MCF 10A (cell line): ENCODE results near the gene BMPER. TPM values are rescaled to one million over a fixed set of nuclear protein-coding genes. Genes with fewer than 3 reads are reported as not detected.

Source experiments
- BruUV-seq: library from RNA; stranded (reverse); fragments of 400-500 nt; replicated peaks from 2 replicates; lab custom pipeline; 2021; lab: Mats Ljungman, UMichigan
- CTCF ChIA-PET: fragments of 300-600 bp; sonication (Branson Sonifier 250); formaldehyde crosslinking; extraction: SDS; loops from one replicate; lab custom pipeline; 2021; ENCODE audit warnings: antibody characterized with exemption, inconsistent platforms; lab: Yijun Ruan, JAX
- POLR2A ChIA-PET: fragments of 300-600, 350-650 bp; sonication (Branson Sonifier 250); formaldehyde crosslinking; extraction: SDS; loops from one replicate; lab custom pipeline; 2020; ENCODE audit warnings: antibody characterized with exemption, inconsistent platforms; lab: Yijun Ruan, JAX
- DNase-seq: peaks from one replicate; pipeline ENCODE4 v3.0.0-alpha.2; 2018; ENCODE audit not compliant: unreplicated experiment
- H3K27ac Mint-ChIP-seq: one replicate; pipeline ENCODE4 v1.8.0; 2022; ENCODE audit warnings: mild to moderate bottlenecking, low read depth, mixed read lengths; ENCODE audit not compliant: unreplicated experiment
- H3K27me3 Mint-ChIP-seq: one replicate; pipeline ENCODE4 v1.8.0; 2022; ENCODE audit warnings: mixed read lengths; ENCODE audit not compliant: insufficient read depth, unreplicated experiment
- H3K36me3 Mint-ChIP-seq: one replicate; pipeline ENCODE4 v1.8.0; 2022; ENCODE audit warnings: mild to moderate bottlenecking, moderate library complexity, mixed read lengths; ENCODE audit not compliant: insufficient read depth, unreplicated experiment
- H3K4me1 Mint-ChIP-seq: one replicate; pipeline ENCODE4 v1.8.0; 2022; ENCODE audit warnings: mixed read lengths; ENCODE audit not compliant: insufficient read depth, unreplicated experiment
- H3K4me3 Mint-ChIP-seq: one replicate; pipeline ENCODE4 v1.8.0; 2022; ENCODE audit warnings: mild to moderate bottlenecking, moderate library complexity, mixed read lengths; ENCODE audit not compliant: unreplicated experiment
- H3K9me3 Mint-ChIP-seq: one replicate; pipeline ENCODE4 v1.8.0; 2022; ENCODE audit warnings: mixed read lengths; ENCODE audit not compliant: unreplicated experiment
- intact Hi-C: fragments of 100-400 bp; cut with micrococcal nuclease; formaldehyde crosslinking; loops from 2 replicates; pipeline ENCODE4 v1.14.1; 2022
- total RNA-seq: library from RNA; stranded (reverse); gene quantifications from 2 replicates; pipeline ENCODE4 v1.2.3, GENCODE V29; 2022
- TF ChIP-seq, protein P1 (sequence below): fragments of 200-600 bp; IDR thresholded peaks from one replicate; pipeline ENCODE4 v1.8.0; 2022; ENCODE audit warnings: antibody characterized with exemption, mild to moderate bottlenecking; ENCODE audit not compliant: unreplicated experiment

BMPER gene
- total RNA-seq, 1 experiment from 2014 or later: 0.40 TPM

DNA sequence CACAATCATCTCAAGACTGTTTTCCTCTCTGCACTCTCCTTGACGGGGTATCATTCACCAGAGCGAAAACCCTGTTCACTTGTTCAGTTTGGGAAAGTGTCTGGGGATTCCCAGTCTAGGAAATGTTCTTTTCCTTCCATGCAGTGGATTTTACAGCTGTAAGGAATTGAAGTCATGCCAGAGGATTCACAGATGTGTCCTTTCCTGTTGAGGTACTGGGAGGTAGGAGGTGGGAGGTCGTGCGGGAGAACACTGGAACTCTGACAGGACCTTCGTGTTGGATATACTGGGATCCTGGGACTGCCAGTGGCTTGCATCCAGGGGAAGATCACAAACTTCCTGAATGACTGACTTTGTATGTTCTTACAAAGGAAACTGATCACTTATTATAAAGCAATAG is 185.5 kb downstream of the BMPER start:
- no TSS peak for BruUV-seq
- H3K36me3 Mint-ChIP-seq: no peaks in the 10 kb centered on the region
- H3K9me3 Mint-ChIP-seq: peaks cover 10% of the 10 kb centered on the region
- CTCF ChIA-PET: interaction anchor here (0.6 to 6.1 kb wide), 16 partner anchors 9 to 1550 kb away, joined by 3 to 34 read pairs (median 4); no protein-coding TSS in a partner anchor
- TF ChIP-seq, protein P1, sequence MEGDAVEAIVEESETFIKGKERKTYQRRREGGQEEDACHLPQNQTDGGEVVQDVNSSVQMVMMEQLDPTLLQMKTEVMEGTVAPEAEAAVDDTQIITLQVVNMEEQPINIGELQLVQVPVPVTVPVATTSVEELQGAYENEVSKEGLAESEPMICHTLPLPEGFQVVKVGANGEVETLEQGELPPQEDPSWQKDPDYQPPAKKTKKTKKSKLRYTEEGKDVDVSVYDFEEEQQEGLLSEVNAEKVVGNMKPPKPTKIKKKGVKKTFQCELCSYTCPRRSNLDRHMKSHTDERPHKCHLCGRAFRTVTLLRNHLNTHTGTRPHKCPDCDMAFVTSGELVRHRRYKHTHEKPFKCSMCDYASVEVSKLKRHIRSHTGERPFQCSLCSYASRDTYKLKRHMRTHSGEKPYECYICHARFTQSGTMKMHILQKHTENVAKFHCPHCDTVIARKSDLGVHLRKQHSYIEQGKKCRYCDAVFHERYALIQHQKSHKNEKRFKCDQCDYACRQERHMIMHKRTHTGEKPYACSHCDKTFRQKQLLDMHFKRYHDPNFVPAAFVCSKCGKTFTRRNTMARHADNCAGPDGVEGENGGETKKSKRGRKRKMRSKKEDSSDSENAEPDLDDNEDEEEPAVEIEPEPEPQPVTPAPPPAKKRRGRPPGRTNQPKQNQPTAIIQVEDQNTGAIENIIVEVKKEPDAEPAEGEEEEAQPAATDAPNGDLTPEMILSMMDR: no peak
- intact Hi-C loops: loop anchor here (1.0 to 5.0 kb wide), 5 partner anchors 43 to 849 kb away; no protein-coding TSS in a partner anchor
- no peak overlapping the region for H3K4me3 Mint-ChIP-seq
- no peak overlapping the region for H3K27ac Mint-ChIP-seq
- POLR2A ChIA-PET: no interaction called here
- no peaks in the 10 kb centered on the region for H3K27me3 Mint-ChIP-seq
- H3K4me1 Mint-ChIP-seq: peaks cover 7% of the 10 kb centered on the region
- no peak for DNase-seq

DNA sequence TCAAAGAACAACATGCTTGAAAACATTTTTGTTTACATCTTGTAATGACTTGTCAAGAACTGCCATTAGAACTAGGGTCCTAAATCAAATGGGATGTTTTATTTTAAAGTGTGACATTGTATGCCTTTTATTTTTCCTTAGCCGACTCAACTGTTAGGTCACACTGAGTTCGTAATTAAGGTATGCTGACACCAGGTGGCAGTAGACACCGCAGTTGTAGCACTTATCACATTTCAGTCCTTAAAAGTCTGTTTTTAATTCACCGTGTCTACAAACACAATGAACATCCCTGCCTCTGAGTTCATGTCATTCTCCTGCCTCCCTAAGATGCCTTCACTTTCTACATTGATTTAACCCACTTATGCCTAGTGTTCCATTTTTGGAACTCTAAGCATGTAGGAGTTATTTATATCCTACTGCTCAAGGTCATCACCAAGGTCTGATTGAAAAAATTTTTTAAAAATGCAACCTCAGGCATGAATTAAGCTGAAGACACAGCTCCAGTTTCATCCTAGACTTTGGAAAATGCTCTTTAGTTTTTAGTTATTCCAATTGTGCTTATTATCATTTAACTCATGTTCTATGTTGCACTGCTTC is 186.1 kb downstream of the BMPER start:
- H3K4me3 Mint-ChIP-seq: no peak overlapping the region
- POLR2A ChIA-PET: no interaction called here
- intact Hi-C loops: loop anchor here (1.0 to 5.0 kb wide), 5 partner anchors 43 to 849 kb away; no protein-coding TSS in a partner anchor
- no peaks in the 10 kb centered on the region for H3K27me3 Mint-ChIP-seq
- peak; percentile 68 for DNase-seq
- BruUV-seq: no TSS peak
- CTCF ChIA-PET: interaction anchor here (0.6 to 6.1 kb wide), 22 partner anchors 10 to 1549 kb away, joined by 3 to 34 read pairs (median 4); no protein-coding TSS in a partner anchor
- H3K36me3 Mint-ChIP-seq: no peaks in the 10 kb centered on the region
- H3K9me3 Mint-ChIP-seq: peaks cover 10% of the 10 kb centered on the region
- peaks cover 11% of the 10 kb centered on the region for H3K4me1 Mint-ChIP-seq
- H3K27ac Mint-ChIP-seq: no peak overlapping the region
- TF ChIP-seq, protein P1: peak; percentile 61

DNA sequence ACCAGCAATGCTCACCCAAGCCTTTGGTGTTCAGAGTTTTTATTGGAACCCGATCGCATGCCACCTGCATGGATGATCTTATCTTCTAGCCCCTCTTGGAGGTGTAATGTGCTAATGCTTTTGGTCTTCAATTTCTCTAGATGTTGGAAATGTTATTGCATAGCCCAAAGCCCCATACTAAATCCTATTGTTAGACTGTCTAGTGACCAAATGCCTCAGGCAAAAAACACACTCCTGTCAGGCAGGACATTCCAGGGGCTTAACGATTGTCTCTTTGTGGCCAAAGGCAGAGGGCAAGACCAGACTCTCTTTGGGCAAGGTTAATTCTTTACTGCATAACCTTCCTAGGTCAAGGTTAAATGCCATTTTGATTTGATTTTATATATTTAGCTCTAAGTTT is 187.9 kb downstream of the BMPER start:
- TF ChIP-seq, protein P1: no peak
- no peaks in the 10 kb centered on the region for H3K36me3 Mint-ChIP-seq
- DNase-seq: no peak
- H3K4me1 Mint-ChIP-seq: peaks cover 16% of the 10 kb centered on the region
- H3K9me3 Mint-ChIP-seq: peaks cover 10% of the 10 kb centered on the region
- H3K27me3 Mint-ChIP-seq: no peaks in the 10 kb centered on the region
- no TSS peak for BruUV-seq
- ChIA-PET CTCF (interaction anchor here (0.6 to 6.1 kb wide), 8 partner anchors 16 to 503 kb away, joined by 3 to 34 read pairs (median 4); no protein-coding TSS in a partner anchor), POLR2A (no interaction called here)
- no peak overlapping the region for H3K27ac Mint-ChIP-seq
- H3K4me3 Mint-ChIP-seq: no peak overlapping the region
- intact Hi-C loops: loop anchor here (5.0 kb wide), 1 partner anchor 851 kb away; no protein-coding TSS in a partner anchor

DNA sequence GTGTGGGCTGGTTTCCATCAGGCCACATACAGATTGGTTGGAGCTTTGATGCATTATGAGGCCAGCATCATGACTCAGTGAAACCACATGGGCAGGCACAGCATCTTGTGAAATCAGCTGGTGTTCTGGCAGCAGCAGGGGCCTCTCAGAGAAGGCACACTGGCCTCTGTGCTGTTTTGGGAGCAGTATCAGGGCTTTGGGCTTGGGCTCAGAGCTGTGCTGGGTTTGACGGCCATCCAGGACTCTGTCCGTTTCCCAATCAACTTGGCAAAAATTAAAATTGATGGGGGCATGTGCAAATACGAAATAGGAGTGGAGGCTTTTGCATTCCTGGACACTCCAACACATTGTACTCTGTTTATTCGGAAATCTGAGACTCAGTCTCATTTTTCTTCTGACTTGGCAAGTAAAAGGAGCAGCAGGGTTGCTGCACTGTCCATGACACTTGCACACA is 190.9 kb downstream of the BMPER start:
- Mint-ChIP-seq H3K27ac (peak overlapping the region; percentile 67), H3K36me3 (no peaks in the 10 kb centered on the region), H3K4me3 (peak overlapping the region; percentile 7), H3K9me3 (peaks cover 10% of the 10 kb centered on the region), H3K27me3 (no peaks in the 10 kb centered on the region), H3K4me1 (peaks cover 16% of the 10 kb centered on the region)
- TF ChIP-seq, protein P1: no peak
- POLR2A ChIA-PET: no interaction called here
- intact Hi-C loops: no loop called here
- DNase-seq: peak; percentile 81
- BruUV-seq: no TSS peak
- CTCF ChIA-PET: interaction anchor here (0.6 to 1.3 kb wide), 3 partner anchors 42 to 1168 kb away, joined by 3 to 4 read pairs (median 3); no protein-coding TSS in a partner anchor
